GM06990 (cell line): ENCODE measurements around the gene CD47.

Source experiments
- DNase-seq: peaks from one replicate; pipeline ENCODE4 v3.0.0-alpha.2; 2011; ENCODE audit not compliant: insufficient read length; ENCODE audit errors: extremely low read depth
- H3K27me3 ChIP-seq: replicated peaks from 2 replicates; pipeline ENCODE4 v1.6.0; 2011; ENCODE audit warnings: low read length; ENCODE audit not compliant: control insufficient read depth, insufficient read depth
- H3K36me3 ChIP-seq: 2 replicates; pipeline ENCODE4 v1.5.1; 2011; ENCODE audit warnings: low read length; ENCODE audit not compliant: control insufficient read depth, insufficient read depth
- H3K4me3 ChIP-seq: replicated peaks from 2 replicates; pipeline ENCODE4 v1.5.1; 2011; ENCODE audit warnings: low read depth, mild to moderate bottlenecking, control low read depth, low read length
- CTCF ChIP-seq: IDR thresholded peaks from 2 replicates; pipeline ENCODE4 v1.5.1; 2011; ENCODE audit warnings: low read length, control low read depth, mild to moderate bottlenecking, inconsistent platforms; ENCODE audit not compliant: insufficient read depth, poor library complexity, severe bottlenecking

Gene CD47

GRCh38 chr3:108088146-108088545 lies 2.7 kb downstream of the CD47 start:
- no peak for TF ChIP-seq CTCF
- peak overlapping the region; percentile 68 for H3K4me3 ChIP-seq

GRCh38 chr3:108086653-108087052 lies 4.2 kb downstream of the CD47 start:
- TF ChIP-seq CTCF: no peak
- H3K4me3 ChIP-seq: no peak overlapping the region
- no peak for DNase-seq
- no peaks in the 10 kb centered on the region for H3K27me3 ChIP-seq
- no peaks in the 10 kb centered on the region for H3K36me3 ChIP-seq

More at GRCh38 chr3:108088146-108088545, 2.7 kb downstream of the CD47 start:
- DNase-seq: no peak
- no peaks in the 10 kb centered on the region for H3K27me3 ChIP-seq
- no peaks in the 10 kb centered on the region for H3K36me3 ChIP-seq

- H3K36me3 ChIP-seq: no peaks in the 10 kb centered on the region
- TF ChIP-seq CTCF: no peak
- peak overlapping the region; percentile 23; the same call in 1 of the 2 replicates for H3K4me3 ChIP-seq
- no peak for DNase-seq
- H3K27me3 ChIP-seq: no peaks in the 10 kb centered on the region
Observed at GRCh38 chr3:108085810-108086350, 5.0 kb downstream of the CD47 start.

- DNase-seq: no peak
Observed at GRCh38 chr3:108085370-108085769, 5.5 kb downstream of the CD47 start.

GRCh38 chr3:108079877-108080276 lies 11.0 kb downstream of the CD47 start:
- TF ChIP-seq CTCF: no peak
- H3K4me3 ChIP-seq: no peak overlapping the region
- no peaks in the 10 kb centered on the region; the same call in none of the 2 replicates for H3K36me3 ChIP-seq
- DNase-seq: no peak
- no peaks in the 10 kb centered on the region for H3K27me3 ChIP-seq

More at GRCh38 chr3:108085370-108085769, 5.5 kb downstream of the CD47 start:
- TF ChIP-seq CTCF: no peak
- Histone ChIP-seq H3K4me3 (no peak overlapping the region), H3K36me3 (no peaks in the 10 kb centered on the region), H3K27me3 (no peaks in the 10 kb centered on the region)

- no peak for DNase-seq
- Histone ChIP-seq H3K36me3 (no peaks in the 10 kb centered on the region; the same call in none of the 2 replicates), H3K27me3 (no peaks in the 10 kb centered on the region), H3K4me3 (no peak overlapping the region)
- TF ChIP-seq CTCF: no peak
Observed at GRCh38 chr3:108079043-108079442, 11.8 kb downstream of the CD47 start.
